ENCODE results near the gene IL36G. TPM values are rescaled to one million over a fixed set of nuclear protein-coding genes. Genes with fewer than 3 reads are reported as not detected.
"Not testable (repeated sequence)": the region's sequence is repeated elsewhere in the genome, so short reads cannot be mapped to it uniquely, and the experiment has no call there.

The IL36G gene
- total RNA-seq (ENCODE audit: low replicate concordance): not detected in 2 replicates

- DNase-seq (ENCODE audit: low read depth): no peak
- TF ChIP-seq CTCF (IDR thresholded peaks at IDR 0.05; ENCODE audit: insufficient read depth, low read length): no peak
These were observed at the start of gene IL36G for GRCh38 chr2:112977559-112978056. IL36G (plus strand) TSS chr2:112978006; CDS start chr2:112978639, 633 bp downstream.

GRCh38 chr2:112933261-112933660 is 44.5 kb upstream of the IL36G start:
- no peak for DNase-seq (ENCODE audit: low read depth)
- H3K4me3 ChIP-seq (ENCODE audit: low read depth, low read length): no peak overlapping the region
- TF ChIP-seq CTCF (IDR thresholded peaks at IDR 0.05; ENCODE audit: insufficient read depth, low read length): no peak

More at GRCh38 chr2:112977559-112978056, at the start of gene IL36G:
- H3K4me3 ChIP-seq (ENCODE audit: low read depth, low read length): no peak within 1 kb of the TSS

GRCh38 chr2:112934117-112934516 is 43.7 kb upstream of the IL36G start:
- not testable (repeated sequence) for DNase-seq (ENCODE audit: low read depth); H3K4me3 ChIP-seq (ENCODE audit: low read depth, low read length)

DNA sequence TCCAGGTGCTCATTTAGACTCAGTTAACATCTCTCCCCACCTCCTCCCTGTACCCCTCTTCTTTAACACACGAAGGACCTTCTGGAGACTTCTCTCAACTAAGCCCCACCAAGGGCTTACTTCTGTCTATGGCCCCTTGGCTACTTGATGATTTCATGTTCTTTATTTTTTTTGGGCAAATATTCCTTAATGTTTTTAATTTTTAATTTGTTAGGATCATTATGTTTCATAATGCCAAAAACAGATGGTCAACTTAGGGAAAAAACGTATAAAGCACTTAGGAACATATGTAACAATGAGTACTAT is 40.9 kb upstream of the IL36G start:
- TF ChIP-seq CTCF (IDR thresholded peaks at IDR 0.05; ENCODE audit: insufficient read depth, low read length): no peak
- DNase-seq (ENCODE audit: low read depth): no peak
- no peak overlapping the region for H3K4me3 ChIP-seq (ENCODE audit: low read depth, low read length)

DNA sequence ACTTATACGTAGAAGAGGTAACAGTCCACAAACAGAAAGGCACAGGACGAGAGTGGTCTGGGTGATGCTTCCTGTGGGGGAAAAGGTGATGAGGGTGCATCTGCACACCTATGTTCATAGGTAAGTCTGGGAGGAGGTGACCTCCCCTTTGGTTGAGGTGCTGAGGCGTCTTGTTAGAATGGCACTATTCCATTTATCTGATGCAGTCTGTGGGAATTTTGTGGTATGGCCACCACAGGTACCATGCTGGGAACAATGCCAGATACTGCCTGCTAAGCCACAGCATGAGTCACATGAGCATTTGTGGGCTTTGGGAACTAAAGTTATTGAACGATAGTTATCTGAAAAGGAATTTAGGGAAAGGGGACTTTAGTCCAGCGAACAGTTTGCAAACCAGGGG is 38.9 kb upstream of the IL36G start:
- no peak overlapping the region for H3K4me3 ChIP-seq (ENCODE audit: low read depth, low read length)
- no peak for TF ChIP-seq CTCF (IDR thresholded peaks at IDR 0.05; ENCODE audit: insufficient read depth, low read length)
- DNase-seq (ENCODE audit: low read depth): no peak

GRCh38 chr2:112939425-112939824 is 38.4 kb upstream of the IL36G start:
- no peak for DNase-seq (ENCODE audit: low read depth)
- no peak overlapping the region for H3K4me3 ChIP-seq (ENCODE audit: low read depth, low read length)
- TF ChIP-seq CTCF (IDR thresholded peaks at IDR 0.05; ENCODE audit: insufficient read depth, low read length): no peak

DNA sequence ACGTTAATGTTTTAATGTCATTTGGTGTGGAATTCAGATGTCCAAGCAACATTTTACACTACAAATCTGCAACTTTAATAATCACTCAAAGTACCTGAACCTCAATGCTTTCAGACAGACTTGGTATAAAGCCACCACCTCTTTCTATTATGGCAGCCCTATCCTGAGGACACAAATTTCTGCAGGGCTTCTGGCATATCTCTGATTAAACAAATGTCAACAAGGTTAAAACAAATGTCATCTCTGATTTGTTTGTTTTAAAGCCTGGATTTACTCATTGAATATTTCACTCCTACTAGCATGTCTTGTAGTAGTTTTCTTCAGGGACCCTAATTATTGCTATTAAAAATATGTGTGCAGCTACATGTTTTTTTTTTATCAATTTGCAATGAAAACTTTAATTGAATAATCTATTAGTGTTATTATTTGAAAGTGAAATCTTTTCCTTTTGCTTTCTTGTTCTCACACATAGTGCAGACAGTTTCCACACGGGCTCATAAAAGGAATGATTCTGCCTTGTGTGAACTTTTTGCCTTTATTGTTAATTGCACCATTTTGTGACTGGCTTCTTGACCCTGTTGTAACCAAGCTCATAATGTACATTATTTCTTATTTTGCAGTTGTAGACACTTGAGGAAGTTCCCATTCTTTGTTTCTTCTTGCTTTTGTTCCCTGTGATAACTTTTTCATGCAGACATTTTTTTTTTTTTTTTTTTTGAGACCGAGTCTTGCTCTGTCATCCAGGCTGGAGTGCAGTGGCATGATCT is 36.8 kb upstream of the IL36G start:
- DNase-seq (ENCODE audit: low read depth): no peak
- no peak for TF ChIP-seq CTCF (IDR thresholded peaks at IDR 0.05; ENCODE audit: insufficient read depth, low read length)
- H3K4me3 ChIP-seq (ENCODE audit: low read depth, low read length): no peak overlapping the region
